Esophagus squamous epithelium (tissue), 4 donors: ENCODE data around the gene STXBP6.

Experiments
- POLR2A ChIP-seq, 4 donors: fragments of 450-650 bp; IDR thresholded peaks; one replicate each; pipeline ENCODE4 v1.6.1; 2017; ENCODE audit warnings: antibody characterized with exemption in 4 of 4, mild to moderate bottlenecking in 4 of 4, moderate library complexity in 3 of 4
- TF ChIP-seq, protein P1 (sequence below), 6 experiments: fragments of 450-650 bp in 4 of 6; fragments of 200-600 bp in 2 of 6; sonication (generic) in 2 of 6; IDR thresholded peaks; one replicate each; pipeline ENCODE4 v1.5.1; 2016 to 2019; ENCODE audit warnings: antibody characterized with exemption in 6 of 6, mild to moderate bottlenecking in 4 of 6, moderate library complexity in 4 of 6

DNA sequence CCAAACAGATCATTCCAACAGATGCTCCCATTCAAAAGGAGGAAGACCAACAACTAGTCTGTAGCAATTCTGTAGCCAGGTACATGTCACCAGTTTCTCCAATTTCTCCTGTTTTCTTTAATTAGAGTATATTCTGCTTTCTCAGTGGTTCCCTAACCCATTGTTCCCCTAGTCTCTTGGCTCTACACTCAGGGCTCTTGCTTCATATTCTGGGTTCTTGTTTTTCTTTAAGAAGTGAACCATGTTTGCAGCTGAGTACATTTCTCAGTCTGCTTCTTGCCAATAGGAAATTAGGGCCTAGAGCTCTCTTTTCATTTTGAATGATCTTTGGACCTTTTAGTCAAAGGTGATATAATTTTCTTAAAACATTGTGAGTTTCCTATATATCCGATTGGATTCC lies 29.4 kb upstream of the STXBP6 start:
- TF ChIP-seq, protein P1, sequence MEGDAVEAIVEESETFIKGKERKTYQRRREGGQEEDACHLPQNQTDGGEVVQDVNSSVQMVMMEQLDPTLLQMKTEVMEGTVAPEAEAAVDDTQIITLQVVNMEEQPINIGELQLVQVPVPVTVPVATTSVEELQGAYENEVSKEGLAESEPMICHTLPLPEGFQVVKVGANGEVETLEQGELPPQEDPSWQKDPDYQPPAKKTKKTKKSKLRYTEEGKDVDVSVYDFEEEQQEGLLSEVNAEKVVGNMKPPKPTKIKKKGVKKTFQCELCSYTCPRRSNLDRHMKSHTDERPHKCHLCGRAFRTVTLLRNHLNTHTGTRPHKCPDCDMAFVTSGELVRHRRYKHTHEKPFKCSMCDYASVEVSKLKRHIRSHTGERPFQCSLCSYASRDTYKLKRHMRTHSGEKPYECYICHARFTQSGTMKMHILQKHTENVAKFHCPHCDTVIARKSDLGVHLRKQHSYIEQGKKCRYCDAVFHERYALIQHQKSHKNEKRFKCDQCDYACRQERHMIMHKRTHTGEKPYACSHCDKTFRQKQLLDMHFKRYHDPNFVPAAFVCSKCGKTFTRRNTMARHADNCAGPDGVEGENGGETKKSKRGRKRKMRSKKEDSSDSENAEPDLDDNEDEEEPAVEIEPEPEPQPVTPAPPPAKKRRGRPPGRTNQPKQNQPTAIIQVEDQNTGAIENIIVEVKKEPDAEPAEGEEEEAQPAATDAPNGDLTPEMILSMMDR (IDR thresholded peaks at IDR 0.05): no peak
- no peak for TF ChIP-seq POLR2A (IDR thresholded peaks at IDR 0.05)
